ENCODE results near the gene NSL1.

The NSL1 gene

GRCh38 chr1:212814537-212815334 is 23.2 kb upstream of the NSL1 start:
- no peak for DNase-seq (ENCODE audit: low spot score)
- no peak for TF ChIP-seq CTCF (IDR thresholded peaks at IDR 0.05)
- Histone ChIP-seq H3K27ac (no peak overlapping the region), H3K4me3 (no peak overlapping the region)

- no peak overlapping the region for H3K27ac ChIP-seq
- TF ChIP-seq CTCF (IDR thresholded peaks at IDR 0.05) = no peak
- no peak overlapping the region for H3K4me3 ChIP-seq
- DNase-seq (ENCODE audit: low spot score) = no peak
Observed at GRCh38 chr1:212805767-212806166, 14.2 kb upstream of the NSL1 start.

GRCh38 chr1:212797681-212798080 is 6.1 kb upstream of the NSL1 start:
- TF ChIP-seq CTCF (IDR thresholded peaks at IDR 0.05) = no peak
- Histone ChIP-seq H3K4me3 (no peak overlapping the region), H3K27ac (no peak overlapping the region)
- DNase-seq (ENCODE audit: low spot score) = no peak

GRCh38 chr1:212794561-212795014 is 3.0 kb upstream of the NSL1 start:
- DNase-seq (ENCODE audit: low spot score) = no peak
- Histone ChIP-seq H3K27ac (no peak overlapping the region), H3K4me3 (no peak overlapping the region)
- TF ChIP-seq CTCF (IDR thresholded peaks at IDR 0.05) = no peak

GRCh38 chr1:212792396-212792908 is 875 bp upstream of the NSL1 start:
- TF ChIP-seq CTCF (IDR thresholded peaks at IDR 0.05) = no peak
- DNase-seq (ENCODE audit: low spot score) = no peak
- peak overlapping the region; percentile 91 to 96 for H3K27ac ChIP-seq
- peak overlapping the region; percentile 92 for H3K4me3 ChIP-seq

GRCh38 chr1:212791261-212791675 is 309 bp downstream of the NSL1 start:
- Histone ChIP-seq H3K4me3 (peak overlapping the region; percentile 92), H3K27ac (peak overlapping the region; percentile 91 to 96)
- DNase-seq (ENCODE audit: low spot score) = no peak
- no peak for TF ChIP-seq CTCF (IDR thresholded peaks at IDR 0.05)

GRCh38 chr1:212785871-212786270 is 5.7 kb downstream of the NSL1 start:
- TF ChIP-seq CTCF (IDR thresholded peaks at IDR 0.05) = no peak
- no peak for DNase-seq (ENCODE audit: low spot score)
- H3K4me3 ChIP-seq = no peak overlapping the region

More at GRCh38 chr1:212785871-212786270, 5.7 kb downstream of the NSL1 start:
- no peak overlapping the region for H3K27ac ChIP-seq
